ENCODE data around the gene FBXO41.

Gene FBXO41

GRCh38 chr2:73258186-73258912 lies 25.9 kb downstream of the FBXO41 start:
- H3K4me3 ChIP-seq (replicated peaks; ENCODE audit: insufficient read depth, low read length): no peak overlapping the region
- H3K27ac ChIP-seq (replicated peaks): no peak overlapping the region
- no peak for TF ChIP-seq REST (IDR thresholded peaks at IDR 0.05; ENCODE audit: insufficient replicate concordance, low read depth)
- TF ChIP-seq GABPA (IDR thresholded peaks at IDR 0.05; ENCODE audit: low read depth): no peak
- TF ChIP-seq POLR2AphosphoS5 (IDR thresholded peaks at IDR 0.05; ENCODE audit: low read depth): no peak
- no peak for TF ChIP-seq SPI1 (IDR thresholded peaks at IDR 0.05; ENCODE audit: borderline replicate concordance, low read depth)
- DNase-seq (ENCODE audit: low read depth in 1 of 2, low spot score in 1 of 2): no peak
- no peaks in the 10 kb centered on the region for H3K27me3 ChIP-seq (ENCODE audit: insufficient read depth, poor library complexity, severe bottlenecking)

GRCh38 chr2:73257425-73258125 lies 26.7 kb downstream of the FBXO41 start:
- TF ChIP-seq REST (IDR thresholded peaks at IDR 0.05; ENCODE audit: insufficient replicate concordance, low read depth): no peak
- TF ChIP-seq POLR2AphosphoS5 (IDR thresholded peaks at IDR 0.05; ENCODE audit: low read depth): peak; percentile 47
- TF ChIP-seq GABPA (IDR thresholded peaks at IDR 0.05; ENCODE audit: low read depth): no peak
- TF ChIP-seq CTCF (IDR thresholded peaks at IDR 0.05; ENCODE audit: insufficient read depth, low read length): no peak
- TF ChIP-seq SPI1 (IDR thresholded peaks at IDR 0.05; ENCODE audit: borderline replicate concordance, low read depth): peak; percentile 58; the same call in 1 of the 2 replicates
- peak; percentile 64 to 92 for DNase-seq (ENCODE audit: low read depth in 1 of 2, low spot score in 1 of 2)
- H3K27ac ChIP-seq (replicated peaks): no peak overlapping the region
- H3K27me3 ChIP-seq (ENCODE audit: insufficient read depth, poor library complexity, severe bottlenecking): no peaks in the 10 kb centered on the region
- no peak overlapping the region for H3K4me3 ChIP-seq (replicated peaks; ENCODE audit: insufficient read depth, low read length)

- Histone ChIP-seq H3K27ac (replicated peaks) (no peak overlapping the region), H3K27me3 (ENCODE audit: insufficient read depth, poor library complexity, severe bottlenecking) (no peaks in the 10 kb centered on the region), H3K4me3 (replicated peaks; ENCODE audit: insufficient read depth, low read length) (no peak overlapping the region)
- DNase-seq (ENCODE audit: low read depth in 1 of 2, low spot score in 1 of 2): no peak
- TF ChIP-seq REST (IDR thresholded peaks at IDR 0.05; ENCODE audit: insufficient replicate concordance, low read depth): no peak
- TF ChIP-seq CTCF (IDR thresholded peaks at IDR 0.05; ENCODE audit: insufficient read depth, low read length): no peak
- TF ChIP-seq GABPA (IDR thresholded peaks at IDR 0.05; ENCODE audit: low read depth): no peak
- no peak for TF ChIP-seq SPI1 (IDR thresholded peaks at IDR 0.05; ENCODE audit: borderline replicate concordance, low read depth)
- 0 out of 2 replicates have a peak, but pooled peaks have one; percentile 4 for TF ChIP-seq POLR2AphosphoS5 (IDR thresholded peaks at IDR 0.05; ENCODE audit: low read depth)
Observed at GRCh38 chr2:73257021-73257420, 27.3 kb downstream of the FBXO41 start.

All from HL-60 (cell line).